SK-N-SH (cell line): ENCODE data around the gene IMMT. TPM values are rescaled to one million over a fixed set of nuclear protein-coding genes. Genes with fewer than 3 reads are reported as not detected.

Experiments
- CTCF ChIA-PET: fragments of 300-600, 350-600 bp; formaldehyde crosslinking; extraction: SDS; loops from one replicate; lab custom pipeline; 2021; lab: Yijun Ruan, JAX
- POLR2A ChIA-PET: fragments of 350-600 bp; sonication (Branson Sonifier 250); formaldehyde crosslinking; extraction: SDS; loops from one replicate; lab custom pipeline; 2020; ENCODE audit warnings: antibody characterized with exemption, inconsistent platforms; lab: Yijun Ruan, JAX
- DNase-seq: peaks from one replicate; pipeline ENCODE4 v3.0.0; 2012
- H2AFZ ChIP-seq: fragments of 200-600 bp; sonication (generic); 2 replicates; pipeline ENCODE4 v1.8.1; 2016; ENCODE audit warnings: antibody characterized with exemption, mild to moderate bottlenecking, low read depth
- H3F3A ChIP-seq: fragments of 200-600 bp; sonication (generic); replicated peaks from 2 replicates; pipeline ENCODE3; 2016; ENCODE audit warnings: antibody characterized with exemption, mild to moderate bottlenecking; ENCODE audit not compliant: insufficient read depth
- H3K27ac ChIP-seq, 2 experiments: fragments of 200-500 bp in 1 of 2; fragments of 200-600 bp in 1 of 2; sonication (Bioruptor generic) in 1 of 2; sonication (generic), shearing (Covaris generic) in 1 of 2; 2 replicates each; pipeline versions ENCODE4 v1.5.1 to v1.6.1; 2014 to 2016; ENCODE audit warnings: low read depth in 2 of 2, inconsistent platforms in 1 of 2, low read length in 1 of 2, mild to moderate bottlenecking in 1 of 2, mixed read lengths in 1 of 2
- H3K27me3 ChIP-seq: fragments of 200-600 bp; sonication (generic), shearing (Covaris generic); 2 replicates; pipeline ENCODE4 v1.6.1; 2016; ENCODE audit warnings: mixed run types; ENCODE audit not compliant: insufficient read depth
- H3K36me3 ChIP-seq, 2 experiments: fragments of 200-500 bp in 1 of 2; fragments of 200-600 bp in 1 of 2; sonication (Bioruptor generic) in 1 of 2; sonication (generic) in 1 of 2; replicated peaks in 1 of 2; 2 replicates each; pipeline versions ENCODE3 to v1.5.1; 2014 to 2016; ENCODE audit warnings: low read length in 1 of 2, mild to moderate bottlenecking in 1 of 2; ENCODE audit not compliant: insufficient read depth in 2 of 2, control insufficient read depth in 1 of 2
- H3K4me1 ChIP-seq, 2 experiments: fragments of 200-500 bp in 1 of 2; fragments of 200-600 bp in 1 of 2; sonication (Bioruptor generic) in 1 of 2; sonication (generic), shearing (Covaris generic) in 1 of 2; 2 replicates each; pipeline versions ENCODE4 v1.5.1 to v1.6.1; 2014 to 2016; ENCODE audit warnings: low read depth in 1 of 2, low read length in 1 of 2, mixed run types in 1 of 2; ENCODE audit not compliant: insufficient read depth in 2 of 2, control insufficient read depth in 1 of 2
- H3K4me2 ChIP-seq: fragments of 200-600 bp; sonication (generic), shearing (Covaris generic); 2 replicates; pipeline ENCODE4 v1.6.1; 2017; ENCODE audit warnings: mixed run types
- H3K4me3 ChIP-seq, 2 experiments: fragments of 200-500 bp in 1 of 2; fragments of 200-600 bp in 1 of 2; sonication (Bioruptor generic) in 1 of 2; sonication (generic), shearing (Covaris generic) in 1 of 2; 2 replicates each; pipeline versions ENCODE4 v1.5.1 to v1.8.1; 2014 to 2016; ENCODE audit warnings: low read depth in 2 of 2, inconsistent platforms in 1 of 2, low read length in 1 of 2, mild to moderate bottlenecking in 1 of 2, mixed read lengths in 1 of 2, moderate library complexity in 1 of 2
- H3K79me2 ChIP-seq: fragments of 200-600 bp; sonication (generic); 2 replicates; pipeline ENCODE4 v1.8.1; 2017; ENCODE audit warnings: mild to moderate bottlenecking; ENCODE audit not compliant: insufficient read depth
- H3K9ac ChIP-seq: fragments of 200-600 bp; sonication (generic); 2 replicates; pipeline ENCODE4 v1.6.1; 2017; ENCODE audit warnings: mixed run types
- H3K9me2 ChIP-seq: fragments of 200-600 bp; sonication (generic); 2 replicates; pipeline ENCODE4 v1.6.1; 2017; ENCODE audit warnings: mixed run types
- H3K9me3 ChIP-seq: fragments of 200-600 bp; sonication (generic); 2 replicates; pipeline ENCODE4 v1.6.1; 2017; ENCODE audit warnings: mixed run types, mild to moderate bottlenecking, moderate library complexity
- H4K20me1 ChIP-seq: fragments of 200-600 bp; sonication (generic); 2 replicates; pipeline ENCODE4 v1.6.1; 2017; ENCODE audit warnings: mild to moderate bottlenecking, mixed run types; ENCODE audit not compliant: insufficient read depth
- EZH2phosphoT487 ChIP-seq: fragments of 200-600 bp; sonication (generic); IDR thresholded peaks from 2 replicates; pipeline ENCODE4 v1.6.1; 2017; ENCODE audit warnings: low read depth, mixed run types, mild to moderate bottlenecking, antibody characterized with exemption, moderate library complexity, borderline replicate concordance
- FOXJ3 ChIP-seq: sonication (generic); formaldehyde crosslinking; IDR thresholded peaks from 2 replicates; pipeline ENCODE4 v1.5.1; 2020; ENCODE audit warnings: mild to moderate bottlenecking, missing genetic modification reagents
- MEF2A ChIP-seq: IDR thresholded peaks from 2 replicates; pipeline ENCODE4 v1.4.0; 2012; ENCODE audit warnings: low read depth, borderline replicate concordance
- NFIC ChIP-seq: IDR thresholded peaks from 2 replicates; pipeline ENCODE4 v1.4.0; 2012; ENCODE audit warnings: borderline replicate concordance
- RAD21 ChIP-seq: IDR thresholded peaks from 2 replicates; pipeline ENCODE4 v1.6.1; 2012; ENCODE audit warnings: mild to moderate bottlenecking, low read length
- SIN3A ChIP-seq: IDR thresholded peaks from 2 replicates; pipeline ENCODE4 v1.6.1; 2012; ENCODE audit warnings: low read depth, mild to moderate bottlenecking, low read length, moderate library complexity, borderline replicate concordance
- TAF1 ChIP-seq: IDR thresholded peaks from 2 replicates; pipeline ENCODE4 v1.6.1; 2012; ENCODE audit warnings: low read depth, mild to moderate bottlenecking, low read length, moderate library complexity, borderline replicate concordance
- WGBS: methylation state at CpG from one replicate; pipeline ENCODE4 v1.1.6; 2017; ENCODE audit warnings: low lambda C conversion rate; 5-methylcytosine and 5-hydroxymethylcytosine counted together
- polyA plus RNA-seq, 3 experiments: library from polyadenylated mRNA; depleted of rRNA; stranded (reverse); fragments of >200 nt; gene quantifications; 2 replicates each; pipeline ENCODE4 v1.2.3, GENCODE V29; 2012

Gene IMMT
- polyA plus RNA-seq, 1 of the 3 experiments (the other 2 are of a cell fraction): 36.3 TPM

GRCh38 chr2:86204458-86204857 is 9.2 kb upstream of the IMMT start:
- no peak for DNase-seq
- Histone ChIP-seq H3K79me2 (peaks cover 60% of the 10 kb centered on the region), H3K36me3 (peaks cover 27 to 30% of the 10 kb centered on the region in 2 experiments), H3K27ac (no peak overlapping the region), H4K20me1 (no peaks in the 10 kb centered on the region), H3K9ac (no peak overlapping the region), H3K27me3 (no peaks in the 10 kb centered on the region), H3K9me3 (no peaks in the 10 kb centered on the region), H3K9me2 (no peaks in the 10 kb centered on the region), H3F3A (no peaks in the 10 kb centered on the region), H3K4me2 (no peak overlapping the region), H2AFZ (no peak overlapping the region), H3K4me3 (no peak overlapping the region), H3K4me1 (peaks cover 0 to 3% of the 10 kb centered on the region in 2 experiments; a peak in 1 of 4 replicates)
- 94% methylated on average over 7 of the region's 7 CpGs for WGBS
- CTCF ChIA-PET: interaction anchor here (1.2 to 3.0 kb wide), 2 partner anchors 17 to 18 kb away, joined by 4 to 17 read pairs; no protein-coding TSS in a partner anchor
- POLR2A ChIA-PET: interaction anchor here (0.6 kb wide), 1 partner anchor 662 kb away, joined by 3 read pairs; no protein-coding TSS in a partner anchor
- TF ChIP-seq RAD21 (no peak), NFIC (no peak), TAF1 (no peak)

- no peaks in the 10 kb centered on the region for H3K9me3 ChIP-seq
- ChIA-PET CTCF (interaction anchor here (3.0 kb wide), 1 partner anchor 17 kb away, joined by 17 read pairs; no protein-coding TSS in a partner anchor), POLR2A (interaction anchor here (0.6 kb wide), 1 partner anchor 661 kb away, joined by 3 read pairs; no protein-coding TSS in a partner anchor)
- no peak overlapping the region for H3K4me2 ChIP-seq
- peaks cover 67% of the 10 kb centered on the region for H3K79me2 ChIP-seq
- no peaks in the 10 kb centered on the region for H4K20me1 ChIP-seq
- H3K9ac ChIP-seq: no peak overlapping the region
- H3K27ac ChIP-seq: no peak overlapping the region
- no peak for TF ChIP-seq RAD21
- no peak for TF ChIP-seq SIN3A
- no peaks in the 10 kb centered on the region for H3K27me3 ChIP-seq
- no peaks in the 10 kb centered on the region for H3K9me2 ChIP-seq
- H2AFZ ChIP-seq: no peak overlapping the region
- peaks cover 0 to 3% of the 10 kb centered on the region in 2 experiments; a peak in 1 of 4 replicates for H3K4me1 ChIP-seq
- no peak overlapping the region for H3K4me3 ChIP-seq
- peaks cover 2% of the 10 kb centered on the region for H3F3A ChIP-seq
- WGBS: 93% methylated on average over 1 of the region's 1 CpG
- H3K36me3 ChIP-seq: peaks cover 18 to 24% of the 10 kb centered on the region in 2 experiments
- DNase-seq: no peak
Measured at GRCh38 chr2:86203614-86204013, 8.4 kb upstream of the IMMT start.

GRCh38 chr2:86202702-86203101 is 7.4 kb upstream of the IMMT start:
- Histone ChIP-seq H3K36me3 (peaks cover 13 to 18% of the 10 kb centered on the region in 2 experiments), H3K9me2 (no peaks in the 10 kb centered on the region), H2AFZ (no peak overlapping the region), H3K9ac (no peak overlapping the region), H3K9me3 (no peaks in the 10 kb centered on the region), H3K4me1 (peaks cover 0 to 3% of the 10 kb centered on the region in 2 experiments; a peak in 1 of 4 replicates), H3K79me2 (peaks cover 70% of the 10 kb centered on the region), H3F3A (peaks cover 6% of the 10 kb centered on the region), H3K27ac (no peak overlapping the region), H4K20me1 (no peaks in the 10 kb centered on the region), H3K27me3 (no peaks in the 10 kb centered on the region), H3K4me2 (no peak overlapping the region), H3K4me3 (no peak overlapping the region)
- 97% methylated on average over 9 of the region's 9 CpGs for WGBS
- DNase-seq: no peak
- TF ChIP-seq MEF2A (no peak), EZH2phosphoT487 (no peak), TAF1 (no peak), FOXJ3 (no peak)
- ChIA-PET POLR2A (no interaction called here), CTCF (interaction anchor here (0.6 to 4.5 kb wide), 6 partner anchors 12 to 170 kb away, joined by 3 to 20 read pairs (median 10); no protein-coding TSS in a partner anchor)
